GM12892 (cell line): ENCODE results near the gene SF3B1.

Experiments used
- DNase-seq: peaks from one replicate; pipeline ENCODE4 v3.0.0; 2011; ENCODE audit not compliant: insufficient read length
- FAIRE-seq: peaks from 2 replicates; lab custom pipeline; 2011; peaks lifted over from hg19 to GRCh38; lab: Jason Lieb, UNC
- POLR2A ChIP-seq: IDR thresholded peaks from 2 replicates; pipeline ENCODE4 v1.6.1; 2011; ENCODE audit warnings: low read depth, low read length, control low read depth
- POLR2AphosphoS5 ChIP-seq: IDR thresholded peaks from 2 replicates; pipeline ENCODE4 v1.6.1; 2011; ENCODE audit warnings: low read depth, low read length, control low read depth
- TAF1 ChIP-seq: IDR thresholded peaks from 2 replicates; pipeline ENCODE4 v1.6.1; 2011; ENCODE audit warnings: low read depth, mild to moderate bottlenecking, control low read depth, low read length, borderline replicate concordance

The SF3B1 gene

GRCh38 chr2:197369933-197370320 lies 64.9 kb downstream of the SF3B1 start:
- DNase-seq: no peak
- FAIRE-seq: no peak
- TF ChIP-seq POLR2A: no peak
- TF ChIP-seq POLR2AphosphoS5: no peak
- no peak for TF ChIP-seq TAF1

- no peak for TF ChIP-seq POLR2AphosphoS5
- TF ChIP-seq TAF1: no peak
- no peak for TF ChIP-seq POLR2A
- no peak for DNase-seq
- FAIRE-seq: no peak
Measured at GRCh38 chr2:197369228-197369932, 65.4 kb downstream of the SF3B1 start.

GRCh38 chr2:197368412-197368811 lies 66.4 kb downstream of the SF3B1 start:
- DNase-seq (no peak), FAIRE-seq (no peak)
- no peak for TF ChIP-seq POLR2AphosphoS5
- TF ChIP-seq TAF1: no peak
- TF ChIP-seq POLR2A: no peak

- TF ChIP-seq POLR2AphosphoS5 (no peak), POLR2A (no peak), TAF1 (no peak)
- FAIRE-seq: no peak
- no peak for DNase-seq
Measured at GRCh38 chr2:197363998-197364397, 70.8 kb downstream of the SF3B1 start.

- no peak for DNase-seq
Measured at GRCh38 chr2:197360744-197361156, 74.1 kb downstream of the SF3B1 start.

GRCh38 chr2:197359859-197360258 lies 75.0 kb downstream of the SF3B1 start:
- DNase-seq (no peak), FAIRE-seq (no peak)

More at GRCh38 chr2:197360744-197361156, 74.1 kb downstream of the SF3B1 start:
- TF ChIP-seq POLR2A: no peak
- FAIRE-seq: peak; percentile 51

GRCh38 chr2:197358931-197359330 lies 75.9 kb downstream of the SF3B1 start:
- no peak for FAIRE-seq
- no peak for TF ChIP-seq POLR2AphosphoS5
- no peak for TF ChIP-seq POLR2A
- TF ChIP-seq TAF1: no peak

More at GRCh38 chr2:197359859-197360258, 75.0 kb downstream of the SF3B1 start:
- TF ChIP-seq POLR2A: no peak
- TF ChIP-seq POLR2AphosphoS5: no peak
- TF ChIP-seq TAF1: no peak

GRCh38 chr2:197357986-197358385 lies 76.8 kb downstream of the SF3B1 start:
- DNase-seq (no peak), FAIRE-seq (no peak)
- TF ChIP-seq POLR2A (no peak), TAF1 (no peak), POLR2AphosphoS5 (no peak)

More at GRCh38 chr2:197358931-197359330, 75.9 kb downstream of the SF3B1 start:
- DNase-seq: no peak

- no peak for FAIRE-seq
- TF ChIP-seq POLR2AphosphoS5: no peak
- TF ChIP-seq TAF1: no peak
- no peak for TF ChIP-seq POLR2A
- no peak for DNase-seq
Measured at GRCh38 chr2:197356136-197356535, 78.7 kb downstream of the SF3B1 start.

- no peak for TF ChIP-seq POLR2AphosphoS5
Measured at GRCh38 chr2:197354169-197354558, 80.7 kb downstream of the SF3B1 start.

GRCh38 chr2:197353393-197354168 lies 81.2 kb downstream of the SF3B1 start:
- FAIRE-seq: no peak
- no peak for TF ChIP-seq POLR2A
- TF ChIP-seq TAF1: no peak
- TF ChIP-seq POLR2AphosphoS5: no peak
- no peak for DNase-seq

More at GRCh38 chr2:197354169-197354558, 80.7 kb downstream of the SF3B1 start:
- FAIRE-seq: no peak
- DNase-seq: no peak

- FAIRE-seq (no peak), DNase-seq (no peak)
- TF ChIP-seq TAF1 (no peak), POLR2AphosphoS5 (no peak), POLR2A (no peak)
Measured at GRCh38 chr2:197349699-197350098, 85.1 kb downstream of the SF3B1 start.
